ENCODE results near the gene PTPRF. TPM values are rescaled to one million over a fixed set of nuclear protein-coding genes. Genes with fewer than 3 reads are reported as not detected.

The PTPRF gene
- total and polyA plus RNA-seq, 10 donors = 2.7 to 25.0 (median 10.8) TPM

- no peak for DNase-seq
- no peaks in the 10 kb centered on the region for H3K9me3 ChIP-seq
- 85 to 92% (median 90%) methylated on average over 16 to 19 of the region's 19 CpGs for WGBS, 5 donors
- no peaks in the 10 kb centered on the region for H3K27me3 ChIP-seq (replicated peaks in 1 of 7)
- no peaks in the 10 kb centered on the region for H3K4me1 ChIP-seq
- H3K27ac ChIP-seq = no peak overlapping the region
- no peak overlapping the region for H3K4me3 ChIP-seq
- no peak for TF ChIP-seq POLR2AphosphoS5 (IDR thresholded peaks at IDR 0.05)
- no peak for TF ChIP-seq CTCF (IDR thresholded peaks at IDR 0.05 in 8 of 11, conservative IDR thresholded peaks at IDR 0.05 in 3 of 11)
- TF ChIP-seq POLR2A (IDR thresholded peaks at IDR 0.05) = no peak
- intact Hi-C loops (cut with DNase I; ENCODE audit: low total_unique reads) = no loop called here
- peaks cover 0 to 7% (median 0%) of the 10 kb centered on the region in 6 donors for H3K36me3 ChIP-seq
Observed at GRCh38 chr1:43600033-43601020, 69.6 kb downstream of the PTPRF start.

- no peak for DNase-seq
- intact Hi-C loops (cut with DNase I; ENCODE audit: low total_unique reads) = no loop called here
- no peak for TF ChIP-seq CTCF (IDR thresholded peaks at IDR 0.05 in 8 of 11, conservative IDR thresholded peaks at IDR 0.05 in 3 of 11)
- no peak for TF ChIP-seq POLR2AphosphoS5 (IDR thresholded peaks at IDR 0.05)
- no peak for TF ChIP-seq POLR2A (IDR thresholded peaks at IDR 0.05)
- no peaks in the 10 kb centered on the region for H3K9me3 ChIP-seq
- peaks cover 0 to 24% (median 0%) of the 10 kb centered on the region in 6 donors for H3K36me3 ChIP-seq
- H3K27ac ChIP-seq = no peak overlapping the region
- 81 to 91% (median 87%) methylated on average over 10 of the region's 10 CpGs for WGBS, 5 donors
- H3K27me3 ChIP-seq (replicated peaks in 1 of 7) = no peaks in the 10 kb centered on the region
- no peak overlapping the region for H3K4me3 ChIP-seq
- no peaks in the 10 kb centered on the region for H3K4me1 ChIP-seq
Observed at GRCh38 chr1:43602990-43603389, 72.3 kb downstream of the PTPRF start.

GRCh38 chr1:43604192-43604591, 73.5 kb downstream of the PTPRF start:
- no peak overlapping the region for H3K27ac ChIP-seq
- intact Hi-C loops (cut with DNase I; ENCODE audit: low total_unique reads) = no loop called here
- no peak for TF ChIP-seq POLR2A (IDR thresholded peaks at IDR 0.05)
- TF ChIP-seq POLR2AphosphoS5 (IDR thresholded peaks at IDR 0.05) = no peak
- TF ChIP-seq CTCF (IDR thresholded peaks at IDR 0.05 in 8 of 11, conservative IDR thresholded peaks at IDR 0.05 in 3 of 11) = no peak
- no peak overlapping the region for H3K4me3 ChIP-seq
- no peaks in the 10 kb centered on the region for H3K4me1 ChIP-seq
- H3K27me3 ChIP-seq (replicated peaks in 1 of 7) = no peaks in the 10 kb centered on the region
- WGBS, 5 donors = 87 to 92% (median 91%) methylated on average over 3 to 5 of the region's 5 CpGs
- H3K36me3 ChIP-seq = peaks cover 0 to 25% (median 0%) of the 10 kb centered on the region in 6 donors
- no peaks in the 10 kb centered on the region for H3K9me3 ChIP-seq
- DNase-seq = no peak

- no peak overlapping the region for H3K27ac ChIP-seq
- intact Hi-C loops (cut with DNase I; ENCODE audit: low total_unique reads) = no loop called here
- no peaks in the 10 kb centered on the region for H3K4me1 ChIP-seq
- no peak for TF ChIP-seq POLR2A (IDR thresholded peaks at IDR 0.05)
- TF ChIP-seq CTCF (IDR thresholded peaks at IDR 0.05 in 8 of 11, conservative IDR thresholded peaks at IDR 0.05 in 3 of 11) = no peak
- no peak for TF ChIP-seq POLR2AphosphoS5 (IDR thresholded peaks at IDR 0.05)
- no peak for DNase-seq
- H3K4me3 ChIP-seq = no peak overlapping the region
- no peaks in the 10 kb centered on the region for H3K27me3 ChIP-seq (replicated peaks in 1 of 7)
- WGBS, 5 donors = 86 to 98% (median 96%) methylated on average over 10 to 18 of the region's 18 CpGs
- H3K9me3 ChIP-seq = no peaks in the 10 kb centered on the region
- H3K36me3 ChIP-seq = peaks cover 0 to 34% (median 0%) of the 10 kb centered on the region in 6 donors
Observed at GRCh38 chr1:43605157-43605556, 74.5 kb downstream of the PTPRF start.

Measured in spleen (tissue), 11 donors.